ENCODE results near the gene TIPRL.

- TF ChIP-seq POLR2A (IDR thresholded peaks at IDR 0.05) (no peak), CTCF (IDR thresholded peaks at IDR 0.05) (no peak)
These were observed 6.4 kb upstream of the TIPRL start for GRCh38 chr1:168172250-168172915.
